HEK293 (cell line): ENCODE results near the gene AURKA.

ENCODE experiments used
- CTCF ChIA-PET: fragments of 350-600 bp; formaldehyde crosslinking; extraction: SDS; loops from one replicate; lab custom pipeline; 2021; ENCODE audit warnings: antibody characterized with exemption; lab: Yijun Ruan, JAX
- POLR2A ChIA-PET: fragments of 300-600 bp; formaldehyde crosslinking; extraction: SDS; loops from one replicate; lab custom pipeline; 2020; ENCODE audit warnings: antibody characterized with exemption, inconsistent platforms; lab: Yijun Ruan, JAX
- H3K27ac ChIP-seq: fragments of 200-500 bp; sonication (Bioruptor generic); 2 replicates; pipeline ENCODE4 v1.5.1; 2014; ENCODE audit warnings: low read depth, low read length, control low read depth, inconsistent platforms; ENCODE audit errors: extremely low read depth
- H3K36me3 ChIP-seq, 2 experiments: fragments of 200-500 bp in 1 of 2; sonication (Bioruptor generic) in 1 of 2; 1 replicate in 1 of 2; 2 replicates in 1 of 2; pipeline ENCODE4 v1.5.1; 2014 to 2017; ENCODE audit warnings: inconsistent platforms in 2 of 2, low read length in 2 of 2; ENCODE audit not compliant: control insufficient read depth in 2 of 2, insufficient read depth in 1 of 2
- H3K4me1 ChIP-seq: fragments of 200-500 bp; sonication (Bioruptor generic); 2 replicates; pipeline ENCODE4 v1.5.1; 2014; ENCODE audit warnings: mild to moderate bottlenecking, low read length, inconsistent platforms; ENCODE audit not compliant: control insufficient read depth, insufficient read depth
- H3K4me3 ChIP-seq: 2 replicates; pipeline ENCODE4 v1.5.1; 2011; ENCODE audit warnings: low read depth, mild to moderate bottlenecking, control low read depth, low read length, moderate library complexity
- H3K9me3 ChIP-seq: fragments of 200-500 bp; sonication (Bioruptor generic); 2 replicates; pipeline ENCODE4 v1.5.1; 2014; ENCODE audit warnings: low read depth, low read length, inconsistent platforms; ENCODE audit not compliant: control insufficient read depth, insufficient read depth
- FEZF1 ChIP-seq: fragments of 450-650 bp; formaldehyde crosslinking; IDR thresholded peaks from 2 replicates; pipeline ENCODE4 v1.5.1; 2016; ENCODE audit warnings: missing biosample characterization, missing genetic modification characterization
- KLF10 ChIP-seq: fragments of 450-650 bp; IDR thresholded peaks from 2 replicates; pipeline ENCODE4 v1.5.1; 2018; ENCODE audit warnings: missing biosample characterization, mild to moderate bottlenecking, missing genetic modification characterization
- KLF8 ChIP-seq: fragments of 450-650 bp; formaldehyde crosslinking; IDR thresholded peaks from 2 replicates; pipeline ENCODE4 v1.5.1; 2016; ENCODE audit warnings: missing biosample characterization, missing genetic modification characterization
- ZBTB17 ChIP-seq: fragments of 450-650 bp; formaldehyde crosslinking; IDR thresholded peaks from 2 replicates; pipeline ENCODE4 v1.5.1; 2016; ENCODE audit warnings: missing biosample characterization, missing genetic modification characterization
- ZFP37 ChIP-seq: fragments of 450-650 bp; formaldehyde crosslinking; IDR thresholded peaks from 2 replicates; pipeline ENCODE4 v1.5.1; 2016; ENCODE audit warnings: missing biosample characterization, missing genetic modification characterization
- ZNF404 ChIP-seq: fragments of 450-650 bp; formaldehyde crosslinking; IDR thresholded peaks from 2 replicates; pipeline ENCODE4 v1.5.1; 2017; ENCODE audit warnings: missing biosample characterization, missing genetic modification characterization
- ZNF423 ChIP-seq: fragments of 450-650 bp; formaldehyde crosslinking; IDR thresholded peaks from 2 replicates; pipeline ENCODE4 v1.5.1; 2016; ENCODE audit warnings: missing biosample characterization, missing genetic modification characterization
- ZNF426 ChIP-seq: fragments of 450-650 bp; formaldehyde crosslinking; IDR thresholded peaks from 2 replicates; pipeline ENCODE4 v1.5.1; 2017; ENCODE audit warnings: missing biosample characterization, missing genetic modification characterization, mild to moderate bottlenecking, inconsistent platforms, moderate library complexity
- ZNF560 ChIP-seq: fragments of 450-650 bp; formaldehyde crosslinking; IDR thresholded peaks from 2 replicates; pipeline ENCODE4 v1.5.1; 2017; ENCODE audit warnings: missing biosample characterization, missing genetic modification characterization, borderline replicate concordance
- ZNF571 ChIP-seq: fragments of 450-650 bp; formaldehyde crosslinking; IDR thresholded peaks from 2 replicates; pipeline ENCODE4 v1.5.0; 2017; ENCODE audit warnings: missing biosample characterization, missing genetic modification characterization
- ZNF610 ChIP-seq: fragments of 450-650 bp; formaldehyde crosslinking; IDR thresholded peaks from 2 replicates; pipeline ENCODE4 v1.5.1; 2016; ENCODE audit warnings: missing biosample characterization, missing genetic modification characterization, borderline replicate concordance
- ZNF747 ChIP-seq: fragments of 450-650 bp; formaldehyde crosslinking; IDR thresholded peaks from 2 replicates; pipeline ENCODE4 v1.5.1; 2016; ENCODE audit warnings: missing biosample characterization, missing genetic modification characterization
- ZNF837 ChIP-seq: fragments of 450-650 bp; formaldehyde crosslinking; IDR thresholded peaks from 2 replicates; pipeline ENCODE4 v1.5.1; 2016; ENCODE audit warnings: missing biosample characterization, missing genetic modification characterization
- TF ChIP-seq, protein P1 (sequence below): fragments of 450-650 bp; formaldehyde crosslinking; IDR thresholded peaks from 2 replicates; pipeline ENCODE4 v1.5.1; 2016; ENCODE audit warnings: missing biosample characterization, missing genetic modification characterization
- TF ChIP-seq, protein P2 (sequence below): fragments of 450-650 bp; formaldehyde crosslinking; conservative IDR thresholded peaks from 2 replicates; pipeline ENCODE4 v1.5.1; 2016; ENCODE audit warnings: low read depth, missing biosample characterization, missing genetic modification characterization
- TF ChIP-seq, protein P3 (sequence below): fragments of 450-650 bp; formaldehyde crosslinking; IDR thresholded peaks from 2 replicates; pipeline ENCODE4 v1.5.1; 2016; ENCODE audit warnings: missing biosample characterization, missing genetic modification characterization
- TF ChIP-seq, protein P4 (sequence below): fragments of 450-650 bp; formaldehyde crosslinking; IDR thresholded peaks from 2 replicates; pipeline ENCODE4 v1.5.1; 2016; ENCODE audit warnings: missing biosample characterization, missing genetic modification characterization

The AURKA gene

DNA sequence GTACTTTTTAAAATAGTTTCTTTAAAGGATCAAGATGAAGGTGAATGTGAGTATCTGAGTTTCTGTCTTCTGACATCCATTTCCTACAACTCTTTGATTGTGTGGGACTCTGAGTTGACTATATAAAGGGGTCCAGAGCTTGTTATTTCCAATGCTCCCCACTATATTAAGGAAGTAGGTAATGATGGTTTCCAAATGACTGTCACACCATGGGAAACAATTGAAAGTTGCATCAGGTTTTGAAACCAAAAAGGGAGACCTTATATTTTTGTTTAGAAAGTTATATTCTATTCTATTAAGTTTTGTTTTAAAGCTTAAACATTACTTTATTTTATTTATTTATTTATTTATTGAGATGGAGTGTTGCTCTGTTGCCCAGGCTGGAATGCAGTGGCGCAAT is 31.2 kb upstream of the AURKA start:
- ChIA-PET POLR2A (interaction anchor here (0.6 kb wide), 1 partner anchor 41 kb away, joined by 3 read pairs; no protein-coding TSS in a partner anchor), CTCF (interaction anchor here (1.1 kb wide), 1 partner anchor 127 kb away, joined by 5 read pairs; no protein-coding TSS in a partner anchor)
- no peaks in the 10 kb centered on the region for H3K9me3 ChIP-seq
- H3K27ac ChIP-seq: no peak overlapping the region
- H3K4me1 ChIP-seq: no peaks in the 10 kb centered on the region
- no peaks in the 10 kb centered on the region for H3K36me3 ChIP-seq
- no peak overlapping the region for H3K4me3 ChIP-seq
- TF ChIP-seq FEZF1 (no peak), KLF10 (tag by site-specific recombination) (no peak)

DNA sequence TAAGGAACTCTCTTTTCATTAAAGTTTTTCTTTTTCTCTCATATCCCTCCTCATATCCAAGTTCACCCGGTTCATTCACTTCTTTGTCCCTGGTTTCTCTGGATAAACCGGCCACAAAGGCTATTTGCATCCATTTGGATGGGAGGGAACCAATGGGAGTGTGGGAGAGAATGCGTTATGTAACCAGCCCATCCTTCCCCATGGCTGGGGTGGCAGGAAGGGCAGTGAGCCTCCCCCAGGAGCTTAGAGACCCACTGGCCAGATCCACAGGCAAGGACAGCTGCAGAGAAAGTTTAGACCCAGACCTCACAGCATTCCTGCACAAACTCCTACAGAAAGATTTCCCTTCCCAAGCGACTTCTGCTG is 30.8 kb upstream of the AURKA start:
- POLR2A ChIA-PET: interaction anchor here (0.6 kb wide), 1 partner anchor 40 kb away, joined by 3 read pairs; no protein-coding TSS in a partner anchor
- H3K27ac ChIP-seq: no peak overlapping the region
- no peaks in the 10 kb centered on the region for H3K4me1 ChIP-seq
- no peak overlapping the region for H3K4me3 ChIP-seq
- H3K9me3 ChIP-seq: no peaks in the 10 kb centered on the region
- H3K36me3 ChIP-seq: no peaks in the 10 kb centered on the region
- CTCF ChIA-PET: interaction anchor here (1.1 kb wide), 1 partner anchor 128 kb away, joined by 5 read pairs; no protein-coding TSS in a partner anchor
- TF ChIP-seq ZFP37 (tag by site-specific recombination) (no peak), ZNF423 (tag by site-specific recombination) (no peak), ZNF610 (no peak), ZNF747 (tag by site-specific recombination) (no peak), ZNF404 (no peak), ZNF560 (no peak), ZNF426 (tag by site-specific recombination) (no peak), ZBTB17 (tag by site-specific recombination) (no peak), ZNF571 (no peak), ZNF837 (tag by site-specific recombination) (no peak), KLF8 (tag by site-specific recombination) (no peak)
- TF ChIP-seq, protein P1, sequence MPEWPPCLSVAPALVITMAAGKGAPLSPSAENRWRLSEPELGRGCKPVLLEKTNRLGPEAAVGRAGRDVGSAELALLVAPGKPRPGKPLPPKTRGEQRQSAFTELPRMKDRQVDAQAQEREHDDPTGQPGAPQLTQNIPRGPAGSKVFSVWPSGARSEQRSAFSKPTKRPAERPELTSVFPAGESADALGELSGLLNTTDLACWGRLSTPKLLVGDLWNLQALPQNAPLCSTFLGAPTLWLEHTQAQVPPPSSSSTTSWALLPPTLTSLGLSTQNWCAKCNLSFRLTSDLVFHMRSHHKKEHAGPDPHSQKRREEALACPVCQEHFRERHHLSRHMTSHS (tag by site-specific recombination): no peak
- TF ChIP-seq, protein P2, sequence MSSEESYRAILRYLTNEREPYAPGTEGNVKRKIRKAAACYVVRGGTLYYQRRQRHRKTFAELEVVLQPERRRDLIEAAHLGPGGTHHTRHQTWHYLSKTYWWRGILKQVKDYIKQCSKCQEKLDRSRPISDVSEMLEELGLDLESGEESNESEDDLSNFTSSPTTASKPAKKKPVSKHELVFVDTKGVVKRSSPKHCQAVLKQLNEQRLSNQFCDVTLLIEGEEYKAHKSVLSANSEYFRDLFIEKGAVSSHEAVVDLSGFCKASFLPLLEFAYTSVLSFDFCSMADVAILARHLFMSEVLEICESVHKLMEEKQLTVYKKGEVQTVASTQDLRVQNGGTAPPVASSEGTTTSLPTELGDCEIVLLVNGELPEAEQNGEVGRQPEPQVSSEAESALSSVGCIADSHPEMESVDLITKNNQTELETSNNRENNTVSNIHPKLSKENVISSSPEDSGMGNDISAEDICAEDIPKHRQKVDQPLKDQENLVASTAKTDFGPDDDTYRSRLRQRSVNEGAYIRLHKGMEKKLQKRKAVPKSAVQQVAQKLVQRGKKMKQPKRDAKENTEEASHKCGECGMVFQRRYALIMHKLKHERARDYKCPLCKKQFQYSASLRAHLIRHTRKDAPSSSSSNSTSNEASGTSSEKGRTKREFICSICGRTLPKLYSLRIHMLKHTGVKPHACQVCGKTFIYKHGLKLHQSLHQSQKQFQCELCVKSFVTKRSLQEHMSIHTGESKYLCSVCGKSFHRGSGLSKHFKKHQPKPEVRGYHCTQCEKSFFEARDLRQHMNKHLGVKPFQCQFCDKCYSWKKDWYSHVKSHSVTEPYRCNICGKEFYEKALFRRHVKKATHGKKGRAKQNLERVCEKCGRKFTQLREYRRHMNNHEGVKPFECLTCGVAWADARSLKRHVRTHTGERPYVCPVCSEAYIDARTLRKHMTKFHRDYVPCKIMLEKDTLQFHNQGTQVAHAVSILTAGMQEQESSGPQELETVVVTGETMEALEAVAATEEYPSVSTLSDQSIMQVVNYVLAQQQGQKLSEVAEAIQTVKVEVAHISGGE: no peak
- TF ChIP-seq, protein P3, sequence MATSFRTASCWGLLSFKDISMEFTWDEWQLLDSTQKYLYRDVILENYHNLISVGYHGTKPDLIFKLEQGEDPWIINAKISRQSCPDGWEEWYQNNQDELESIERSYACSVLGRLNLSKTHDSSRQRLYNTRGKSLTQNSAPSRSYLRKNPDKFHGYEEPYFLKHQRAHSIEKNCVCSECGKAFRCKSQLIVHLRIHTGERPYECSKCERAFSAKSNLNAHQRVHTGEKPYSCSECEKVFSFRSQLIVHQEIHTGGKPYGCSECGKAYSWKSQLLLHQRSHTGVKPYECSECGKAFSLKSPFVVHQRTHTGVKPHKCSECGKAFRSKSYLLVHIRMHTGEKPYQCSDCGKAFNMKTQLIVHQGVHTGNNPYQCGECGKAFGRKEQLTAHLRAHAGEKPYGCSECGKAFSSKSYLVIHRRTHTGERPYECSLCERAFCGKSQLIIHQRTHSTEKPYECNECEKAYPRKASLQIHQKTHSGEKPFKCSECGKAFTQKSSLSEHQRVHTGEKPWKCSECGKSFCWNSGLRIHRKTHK (tag by site-specific recombination): no peak
- TF ChIP-seq, protein P4, sequence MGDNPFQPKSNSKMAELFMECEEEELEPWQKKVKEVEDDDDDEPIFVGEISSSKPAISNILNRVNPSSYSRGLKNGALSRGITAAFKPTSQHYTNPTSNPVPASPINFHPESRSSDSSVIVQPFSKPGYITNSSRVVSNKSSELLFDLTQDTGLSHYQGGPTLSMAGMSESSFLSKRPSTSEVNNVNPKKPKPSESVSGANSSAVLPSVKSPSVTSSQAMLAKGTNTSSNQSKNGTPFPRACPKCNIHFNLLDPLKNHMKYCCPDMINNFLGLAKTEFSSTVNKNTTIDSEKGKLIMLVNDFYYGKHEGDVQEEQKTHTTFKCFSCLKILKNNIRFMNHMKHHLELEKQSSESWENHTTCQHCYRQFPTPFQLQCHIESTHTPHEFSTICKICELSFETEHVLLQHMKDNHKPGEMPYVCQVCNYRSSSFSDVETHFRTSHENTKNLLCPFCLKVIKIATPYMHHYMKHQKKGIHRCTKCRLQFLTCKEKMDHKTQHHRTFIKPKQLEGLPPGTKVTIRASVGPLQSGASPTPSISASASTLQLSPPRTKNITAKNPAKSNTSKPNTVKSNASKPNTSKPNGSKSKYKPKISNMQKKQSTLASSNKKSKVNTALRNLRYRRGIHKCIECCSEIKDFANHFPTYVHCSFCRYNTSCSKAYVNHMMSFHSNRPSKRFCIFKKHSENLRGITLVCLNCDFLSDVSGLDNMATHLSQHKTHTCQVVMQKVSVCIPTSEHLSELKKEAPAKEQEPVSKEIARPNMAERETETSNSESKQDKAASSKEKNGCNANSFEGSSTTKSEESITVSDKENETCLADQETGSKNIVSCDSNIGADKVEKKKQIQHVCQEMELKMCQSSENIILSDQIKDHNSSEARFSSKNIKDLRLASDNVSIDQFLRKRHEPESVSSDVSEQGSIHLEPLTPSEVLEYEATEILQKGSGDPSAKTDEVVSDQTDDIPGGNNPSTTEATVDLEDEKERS (tag by site-specific recombination): no peak
